CD4-positive, alpha-beta T cell (primary cell): ENCODE data around the gene ECT2. TPM values are rescaled to one million over a fixed set of nuclear protein-coding genes. Genes with fewer than 3 reads are reported as not detected.

Experiments
- ATAC-seq: fragments of 200-7000 bp; cut with Tn5 transposase; one replicate; pipeline ENCODE4 v1.10.0; 2022; ENCODE audit warnings: mild to moderate bottlenecking; ENCODE audit not compliant: poor library complexity
- CTCF ChIA-PET: fragments of 350-600 bp; sonication (Branson Sonifier 250); formaldehyde crosslinking; loops from one replicate; lab custom pipeline; 2021; ENCODE audit warnings: antibody characterized with exemption, inconsistent platforms; lab: Charles Lee
- POLR2A ChIA-PET: fragments of 350-600 bp; sonication (Branson Sonifier 250); formaldehyde crosslinking; loops from one replicate; lab custom pipeline; 2021; ENCODE audit warnings: antibody characterized with exemption, inconsistent platforms; lab: Charles Lee
- DNase-seq, 14 experiments: peaks; one replicate each; pipeline ENCODE4 v3.0.0-alpha.2; 2013 to 2020; ENCODE audit warnings: mixed read lengths in 2 of 14
- H3K27ac ChIP-seq, 2 donors: one replicate each; pipeline versions ENCODE4 v1.5.1 to v1.7.0; 2013; ENCODE audit warnings: low read length in 2 of 2, low read depth in 1 of 2, mild to moderate bottlenecking in 1 of 2
- H3K27me3 ChIP-seq, 2 experiments: 1 replicate in 1 of 2; 2 replicates in 1 of 2; pipeline versions ENCODE4 v1.6.1 to v1.7.0; 2013; ENCODE audit warnings: low read length in 2 of 2, control low read depth in 1 of 2, mild to moderate bottlenecking in 1 of 2, moderate library complexity in 1 of 2; ENCODE audit not compliant: insufficient read depth in 2 of 2, control insufficient read depth in 1 of 2
- H3K36me3 ChIP-seq: one replicate; pipeline ENCODE4 v1.6.1; 2013; ENCODE audit warnings: low read length, control low read depth; ENCODE audit not compliant: insufficient read depth
- H3K4me1 ChIP-seq: one replicate; pipeline ENCODE4 v1.6.1; 2013; ENCODE audit warnings: low read length, control low read depth; ENCODE audit not compliant: insufficient read depth
- H3K4me3 ChIP-seq: one replicate; pipeline ENCODE4 v1.5.1; 2013; ENCODE audit warnings: mild to moderate bottlenecking, low read length, moderate library complexity
- H3K9me3 ChIP-seq, 2 experiments: 1 replicate in 1 of 2; 2 replicates in 1 of 2; pipeline versions ENCODE4 v1.6.1 to v1.7.0; 2013; ENCODE audit warnings: low read length in 2 of 2, mild to moderate bottlenecking in 2 of 2, control low read depth in 1 of 2, moderate library complexity in 1 of 2; ENCODE audit not compliant: control insufficient read depth in 1 of 2, insufficient read depth in 1 of 2
- H3K27ac Mint-ChIP-seq: one replicate; pipeline ENCODE4 v1.8.0; 2020; ENCODE audit warnings: mixed read lengths
- H3K27me3 Mint-ChIP-seq: one replicate; pipeline ENCODE4 v1.8.0; 2021; ENCODE audit warnings: mixed read lengths
- H3K36me3 Mint-ChIP-seq: one replicate; pipeline ENCODE4 v1.8.0; 2021; ENCODE audit warnings: low read depth, mixed read lengths
- H3K4me1 Mint-ChIP-seq: one replicate; pipeline ENCODE4 v1.8.0; 2021; ENCODE audit warnings: low read depth, mixed read lengths
- H3K4me3 Mint-ChIP-seq: one replicate; pipeline ENCODE4 v1.8.0; 2020; ENCODE audit warnings: mild to moderate bottlenecking, mixed read lengths
- H3K9me3 Mint-ChIP-seq: one replicate; pipeline ENCODE4 v1.8.0; 2020; ENCODE audit warnings: mixed read lengths
- intact Hi-C, 2 experiments: fragments of 100-400 bp; cut with DNase I in 1 of 2; cut with micrococcal nuclease in 1 of 2; formaldehyde crosslinking; loops; one replicate each; pipeline versions ENCODE4 v1.15.1 to v1.9.0; 2023 to 2025; cut with DNase I, micrococcal nuclease
- total RNA-seq, 174 experiments: library from RNA in 2 of 174; stranded (reverse) in 2 of 174; gene quantifications; one replicate each; pipeline ENCODE4 v1.2.3 and lab custom pipeline; 2021 to 2026
- TF ChIP-seq, protein P1 (sequence below): fragments of 200-600 bp; IDR thresholded peaks from one replicate; pipeline ENCODE4 v1.8.0; 2022; ENCODE audit warnings: antibody characterized with exemption, mild to moderate bottlenecking

Gene ECT2
- total RNA-seq, 2 experiments from 2014 or later, result 0.71 to 1.1 TPM

DNA sequence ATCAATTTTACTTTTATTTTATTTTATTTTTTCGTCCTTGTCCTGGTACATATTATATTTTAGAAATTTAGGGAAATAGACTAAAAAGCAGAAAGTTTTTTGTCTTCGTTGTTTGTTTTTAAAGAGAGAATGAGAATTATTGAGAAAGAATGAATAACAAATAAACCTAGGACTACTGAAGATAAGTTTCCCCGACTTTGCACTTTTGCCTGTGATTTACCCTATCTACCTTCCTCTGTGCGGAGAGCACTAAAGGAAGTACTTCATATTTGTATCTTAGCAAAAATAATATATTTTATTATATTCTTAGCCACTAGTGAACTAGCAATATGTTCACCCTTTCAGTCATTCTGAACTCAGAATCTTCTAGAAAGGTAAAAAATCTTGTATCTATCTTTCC is 60.6 kb downstream of the ECT2 start:
- Histone ChIP-seq H3K27ac (no peak overlapping the region), H3K36me3 (no peaks in the 10 kb centered on the region), H3K4me3 (no peak overlapping the region), H3K4me1 (no peaks in the 10 kb centered on the region), H3K9me3 (no peaks in the 10 kb centered on the region), H3K27me3 (no peaks in the 10 kb centered on the region)
- POLR2A ChIA-PET, result no interaction called here
- DNase-seq, result no peak
- peaks cover 4% of the 10 kb centered on the region for H3K36me3 Mint-ChIP-seq
- no peaks in the 10 kb centered on the region for H3K27me3 Mint-ChIP-seq
- ATAC-seq, result no peak
- intact Hi-C loops, result no loop called here
- no peaks in the 10 kb centered on the region for H3K4me1 Mint-ChIP-seq
- CTCF ChIA-PET, result no interaction called here
- TF ChIP-seq, protein P1, sequence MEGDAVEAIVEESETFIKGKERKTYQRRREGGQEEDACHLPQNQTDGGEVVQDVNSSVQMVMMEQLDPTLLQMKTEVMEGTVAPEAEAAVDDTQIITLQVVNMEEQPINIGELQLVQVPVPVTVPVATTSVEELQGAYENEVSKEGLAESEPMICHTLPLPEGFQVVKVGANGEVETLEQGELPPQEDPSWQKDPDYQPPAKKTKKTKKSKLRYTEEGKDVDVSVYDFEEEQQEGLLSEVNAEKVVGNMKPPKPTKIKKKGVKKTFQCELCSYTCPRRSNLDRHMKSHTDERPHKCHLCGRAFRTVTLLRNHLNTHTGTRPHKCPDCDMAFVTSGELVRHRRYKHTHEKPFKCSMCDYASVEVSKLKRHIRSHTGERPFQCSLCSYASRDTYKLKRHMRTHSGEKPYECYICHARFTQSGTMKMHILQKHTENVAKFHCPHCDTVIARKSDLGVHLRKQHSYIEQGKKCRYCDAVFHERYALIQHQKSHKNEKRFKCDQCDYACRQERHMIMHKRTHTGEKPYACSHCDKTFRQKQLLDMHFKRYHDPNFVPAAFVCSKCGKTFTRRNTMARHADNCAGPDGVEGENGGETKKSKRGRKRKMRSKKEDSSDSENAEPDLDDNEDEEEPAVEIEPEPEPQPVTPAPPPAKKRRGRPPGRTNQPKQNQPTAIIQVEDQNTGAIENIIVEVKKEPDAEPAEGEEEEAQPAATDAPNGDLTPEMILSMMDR, result no peak
- no peaks in the 10 kb centered on the region for H3K9me3 Mint-ChIP-seq
- no peak overlapping the region for H3K27ac Mint-ChIP-seq
- no peak overlapping the region for H3K4me3 Mint-ChIP-seq

DNA sequence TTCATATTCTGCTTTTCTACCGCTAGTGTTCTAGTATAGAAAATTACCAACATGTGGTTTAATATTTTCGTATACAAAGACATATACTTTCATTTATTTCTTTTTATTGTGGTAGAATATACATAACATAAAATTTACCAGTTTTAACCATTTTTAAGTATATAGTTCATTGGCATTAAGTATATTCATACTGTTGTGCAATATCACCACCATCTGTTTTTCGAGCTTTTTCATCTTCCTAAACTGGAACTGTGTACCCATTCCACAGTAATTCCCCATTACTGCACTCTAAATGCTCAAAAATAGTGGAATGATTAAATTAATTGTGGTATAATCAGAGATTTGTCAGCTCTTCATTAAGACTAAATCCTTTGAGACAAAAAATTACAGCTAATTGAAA is 62.9 kb downstream of the ECT2 start:
- no peak for ATAC-seq
- H3K4me3 ChIP-seq, result no peak overlapping the region
- TF ChIP-seq, protein P1, result no peak
- Mint-ChIP-seq H3K36me3 (no peaks in the 10 kb centered on the region), H3K9me3 (no peaks in the 10 kb centered on the region), H3K4me1 (no peaks in the 10 kb centered on the region), H3K27me3 (no peaks in the 10 kb centered on the region), H3K27ac (no peak overlapping the region), H3K4me3 (no peak overlapping the region)
- H3K27ac ChIP-seq, result no peak overlapping the region
- DNase-seq, result no peak
- ChIA-PET POLR2A (no interaction called here), CTCF (interaction anchor here (1.8 kb wide), 1 partner anchor 12 kb away, joined by 5 read pairs; no protein-coding TSS in a partner anchor)
- no peaks in the 10 kb centered on the region for H3K36me3 ChIP-seq
- no peaks in the 10 kb centered on the region for H3K9me3 ChIP-seq
- no peaks in the 10 kb centered on the region for H3K27me3 ChIP-seq
- H3K4me1 ChIP-seq, result no peaks in the 10 kb centered on the region
- intact Hi-C loops, result no loop called here

GRCh38 chr3:172814738-172815137 is 64.2 kb downstream of the ECT2 start:
- intact Hi-C loops, result no loop called here
- Histone ChIP-seq H3K4me1 (no peaks in the 10 kb centered on the region), H3K27me3 (no peaks in the 10 kb centered on the region), H3K27ac (no peak overlapping the region), H3K36me3 (no peaks in the 10 kb centered on the region), H3K9me3 (no peaks in the 10 kb centered on the region), H3K4me3 (no peak overlapping the region)
- Mint-ChIP-seq H3K27me3 (no peaks in the 10 kb centered on the region), H3K4me3 (no peak overlapping the region), H3K36me3 (no peaks in the 10 kb centered on the region), H3K27ac (no peak overlapping the region), H3K9me3 (no peaks in the 10 kb centered on the region), H3K4me1 (no peaks in the 10 kb centered on the region)
- ChIA-PET POLR2A (no interaction called here), CTCF (interaction anchor here (1.8 kb wide), 1 partner anchor 11 kb away, joined by 5 read pairs; no protein-coding TSS in a partner anchor)
- no peak for DNase-seq
- no peak for ATAC-seq
- TF ChIP-seq, protein P1, result no peak
